K562 (cell line): ENCODE measurements around the gene LONRF2. TPM values are rescaled to one million over a fixed set of nuclear protein-coding genes. Genes with fewer than 3 reads are reported as not detected.

Experiments
- ATAC-seq: fragments of 200-7000 bp; cut with Tn5 transposase; 3 replicates; pipeline ENCODE4 v1.9.1; 2020; ENCODE audit warnings: moderate library complexity
- BruUV-seq: library from RNA; stranded (reverse); fragments of 400-500 nt; replicated peaks from 2 replicates; lab custom pipeline; 2021; lab: Mats Ljungman, UMichigan
- CTCF ChIA-PET: fragments of 300-600 bp; formaldehyde crosslinking; extraction: SDS; loops from one replicate; lab custom pipeline; 2021; ENCODE audit warnings: low intra/inter-chr PET ratio; lab: Yijun Ruan, JAX
- POLR2A ChIA-PET: fragments of 300-600, 350-650 bp; sonication (Branson Sonifier 250); formaldehyde crosslinking; extraction: SDS; loops from one replicate; lab custom pipeline; 2021; ENCODE audit warnings: antibody characterized with exemption, inconsistent platforms; lab: Yijun Ruan, JAX
- DNase-seq, 4 experiments: peaks; one replicate each; pipeline versions ENCODE4 v3.0.0 to v3.0.0-alpha.2; 2011 to 2018; ENCODE audit warnings: low spot score in 3 of 4, mixed read lengths in 3 of 4; ENCODE audit errors: extremely low read depth in 1 of 4
- FAIRE-seq: peaks from 2 replicates; lab custom pipeline; 2011; peaks lifted over from hg19 to GRCh38; lab: Jason Lieb, UNC
- H2AFZ ChIP-seq: 2 replicates; pipeline ENCODE4 v1.6.0; 2011; ENCODE audit warnings: low read depth, low read length, control low read depth, inconsistent platforms
- H3K27ac ChIP-seq: fragments of 200-600 bp; 3 replicates; pipeline ENCODE4 v1.8.0; 2011; ENCODE audit warnings: low read depth, mild to moderate bottlenecking, control low read depth, inconsistent platforms, low read length, moderate library complexity, mixed read lengths; ENCODE audit errors: extremely low read depth
- H3K27me3 ChIP-seq, 2 experiments: fragments of 300-600 bp in 1 of 2; 2 replicates in 1 of 2; 3 replicates in 1 of 2; pipeline versions ENCODE4 v1.6.0 to v1.8.0; 2011; ENCODE audit warnings: inconsistent platforms in 2 of 2, low read length in 2 of 2, mild to moderate bottlenecking in 1 of 2, mixed read lengths in 1 of 2, moderate library complexity in 1 of 2; ENCODE audit not compliant: control insufficient read depth in 2 of 2, insufficient read depth in 2 of 2
- H3K36me3 ChIP-seq: fragments of 300-600 bp; 3 replicates; pipeline ENCODE4 v1.8.0; 2011; ENCODE audit warnings: mild to moderate bottlenecking, low read length, inconsistent platforms; ENCODE audit not compliant: control insufficient read depth, insufficient read depth
- H3K4me1 ChIP-seq, 2 experiments: fragments of 200-600 bp in 1 of 2; replicated peaks in 1 of 2; 2 replicates in 1 of 2; 3 replicates in 1 of 2; pipeline versions ENCODE4 v1.5.1 to v1.8.0; 2011; ENCODE audit warnings: inconsistent platforms in 2 of 2, low read length in 2 of 2, mild to moderate bottlenecking in 1 of 2, mixed read lengths in 1 of 2, moderate library complexity in 1 of 2; ENCODE audit not compliant: control insufficient read depth in 2 of 2, insufficient read depth in 2 of 2
- H3K4me2 ChIP-seq: 2 replicates; pipeline ENCODE4 v1.6.1; 2011; ENCODE audit warnings: low read length, control low read depth, inconsistent platforms, mixed read lengths; ENCODE audit not compliant: insufficient read depth
- H3K4me3 ChIP-seq: fragments of 200-600 bp; sonication (generic), shearing (Covaris generic); 2 replicates; pipeline ENCODE4 v1.5.1; 2016; ENCODE audit warnings: control low read depth, inconsistent platforms
- H3K79me2 ChIP-seq: fragments of 200-600 bp; 3 replicates; pipeline ENCODE4 v1.8.0; 2011; ENCODE audit warnings: low read length, inconsistent platforms; ENCODE audit not compliant: control insufficient read depth, insufficient read depth
- H3K9ac ChIP-seq, 2 experiments: 2 replicates each; pipeline versions ENCODE4 v1.6.0 to v1.6.1; 2011; ENCODE audit warnings: low read depth in 2 of 2, low read length in 2 of 2, control low read depth in 1 of 2, inconsistent platforms in 1 of 2, mild to moderate bottlenecking in 1 of 2, mixed read lengths in 1 of 2; ENCODE audit not compliant: insufficient read depth in 1 of 2
- H3K9me1 ChIP-seq: one replicate; pipeline ENCODE4 v1.6.0; 2011; ENCODE audit warnings: inconsistent platforms, mild to moderate bottlenecking, low read length, moderate library complexity; ENCODE audit not compliant: control insufficient read depth, insufficient read depth
- H3K9me3 ChIP-seq: replicated peaks from 2 replicates; pipeline ENCODE4 v1.5.1; 2011; ENCODE audit warnings: low read depth, low read length, inconsistent platforms; ENCODE audit not compliant: control insufficient read depth, insufficient read depth
- H4K20me1 ChIP-seq: replicated peaks from 2 replicates; pipeline ENCODE4 v1.6.1; 2011; ENCODE audit warnings: low read length, inconsistent platforms, mixed read lengths; ENCODE audit not compliant: control insufficient read depth, insufficient read depth
- CCNT2 ChIP-seq: IDR thresholded peaks from 2 replicates; pipeline ENCODE4 v1.6.1; 2011; ENCODE audit warnings: borderline replicate concordance, low read depth, mild to moderate bottlenecking, moderate library complexity, mixed read lengths, low read length; ENCODE audit not compliant: insufficient read length; ENCODE audit errors: extremely low read depth
- ESRRA ChIP-seq: fragments of 450-650 bp; IDR thresholded peaks from 2 replicates; pipeline ENCODE4 v1.6.1; 2014; ENCODE audit warnings: low read depth, mild to moderate bottlenecking, moderate library complexity, borderline replicate concordance
- ETS2 ChIP-seq: IDR thresholded peaks from 2 replicates; pipeline ENCODE4 v1.6.1; 2016; ENCODE audit warnings: borderline replicate concordance, missing genetic modification characterization, mild to moderate bottlenecking, moderate library complexity, missing compliant biosample characterization; ENCODE audit not compliant: poor library complexity, severe bottlenecking
- GATAD2A ChIP-seq: fragments of 450-650 bp; IDR thresholded peaks from 2 replicates; pipeline ENCODE4 v1.6.1; 2017
- HDAC2 ChIP-seq: fragments of 450-650 bp; IDR thresholded peaks from 2 replicates; pipeline ENCODE4 v1.6.1; 2016; ENCODE audit warnings: mild to moderate bottlenecking
- MIER1 ChIP-seq: fragments of 450-650 bp; IDR thresholded peaks from 2 replicates; pipeline ENCODE4 v1.6.1; 2016; ENCODE audit warnings: antibody characterized with exemption, mild to moderate bottlenecking, low read depth
- NCOR1 ChIP-seq: fragments of 450-650 bp; IDR thresholded peaks from 2 replicates; pipeline ENCODE4 v1.6.1; 2016; ENCODE audit warnings: mild to moderate bottlenecking, moderate library complexity
- NEUROD1 ChIP-seq: fragments of 150-350 bp; IDR thresholded peaks from 2 replicates; pipeline ENCODE4 v1.6.1; 2014; ENCODE audit warnings: borderline replicate concordance, low read length, low read depth; ENCODE audit not compliant: partially characterized antibody
- RFX7 ChIP-seq: fragments of 250-450 bp; sonication (Bioruptor Pico); IDR thresholded peaks from 2 replicates; pipeline ENCODE4 v1.5.1; 2021; ENCODE audit warnings: mild to moderate bottlenecking
- TEAD1 ChIP-seq, 2 experiments: fragments of 450-650 bp in 1 of 2; sonication (generic) in 1 of 2; formaldehyde crosslinking; IDR thresholded peaks; 2 replicates each; pipeline versions ENCODE4 v1.4.0 to v1.8.0; 2020 to 2022; ENCODE audit warnings: mild to moderate bottlenecking in 2 of 2, missing genetic modification reagents in 1 of 2
- ZNF354B ChIP-seq: fragments of 250-450 bp; sonication (Bioruptor Pico); IDR thresholded peaks from 2 replicates; pipeline ENCODE4 v1.4.0; 2020
- ZNF431 ChIP-seq: sonication (generic); formaldehyde crosslinking; IDR thresholded peaks from 2 replicates; pipeline ENCODE4 v1.8.0; 2022; ENCODE audit warnings: mild to moderate bottlenecking, missing genetic modification reagents
- WGBS: fragments of 100-300 bp; shearing (Covaris generic); methylation state at CpG from one replicate; pipeline ENCODE4 v1.1.6; 2016; ENCODE audit warnings: low coverage, mixed read lengths; ENCODE audit not compliant: insufficient coverage; ENCODE audit errors: missing lambda C conversion rate; 5-methylcytosine and 5-hydroxymethylcytosine counted together
- in situ Hi-C: fragments of 300-500 bp; cut with MboI; formaldehyde crosslinking; loops from 4 replicates; pipeline ENCODE4 v1.15.0; 2018; ENCODE audit warnings: inconsistent platforms, mixed read lengths
- intact Hi-C: fragments of 100-400 bp; cut with micrococcal nuclease; formaldehyde crosslinking; loops from 2 replicates; pipeline ENCODE4 v1.14.2; 2022
- polyA plus RNA-seq, 8 experiments: library from polyadenylated mRNA; depleted of rRNA in 4 of 8; stranded (reverse) in 5 of 8; unstranded in 3 of 8; fragments of >200 nt; fragmentation: Nextera tagmentation in 2 of 8; fragmentation: Illumina TruSeq in 1 of 8; extraction: Ambion mirVana in 2 of 8; extraction: Trizol in 1 of 8; gene quantifications; 2 replicates each; pipeline versions ENCODE4 v1.2.1 to v1.2.3, GENCODE V29; 2011 to 2014; ENCODE audit warnings: inconsistent platforms in 1 of 8, missing spikeins in 1 of 8
- total RNA-seq, 7 experiments: library from RNA; depleted of rRNA in 6 of 7; stranded (reverse); fragments of >200 nt in 6 of 7; fragmentation: Illumina TruSeq in 2 of 7; extraction: Trizol in 2 of 7; gene quantifications; 2 replicates each; pipeline versions ENCODE4 v1.2.1 to v1.2.3, GENCODE V29; 2011 to 2021; ENCODE audit warnings: low replicate concordance in 1 of 7
- TF ChIP-seq, protein P1 (sequence below): fragments of 200-800 bp; sonication (Bioruptor generic); IDR thresholded peaks from 2 replicates; pipeline ENCODE4 v1.6.1; 2017; ENCODE audit warnings: missing genetic modification characterization, missing compliant biosample characterization
- TF ChIP-seq, protein P2 (sequence below): fragments of 450-650 bp; IDR thresholded peaks from 2 replicates; pipeline ENCODE4 v1.7.0; 2016; ENCODE audit warnings: borderline replicate concordance
- TF ChIP-seq, protein P3 (sequence below): fragments of 450-650 bp; conservative IDR thresholded peaks from 2 replicates; pipeline ENCODE4 v1.6.1; 2016; ENCODE audit warnings: missing genetic modification characterization, low read depth, mild to moderate bottlenecking, control low read depth, missing compliant biosample characterization
- TF ChIP-seq, protein P4 (sequence below): fragments of 250-450 bp; sonication (Bioruptor Pico); IDR thresholded peaks from 2 replicates; pipeline ENCODE4 v1.5.0; 2020; ENCODE audit warnings: mild to moderate bottlenecking, borderline replicate concordance

The LONRF2 gene
- total and polyA plus RNA-seq, 9 of the 15 experiments (the other 6 are each of a cell fraction or from before 2014, with no cell fraction given), result 0.35 to 5.0 (median 2.7) TPM

DNA sequence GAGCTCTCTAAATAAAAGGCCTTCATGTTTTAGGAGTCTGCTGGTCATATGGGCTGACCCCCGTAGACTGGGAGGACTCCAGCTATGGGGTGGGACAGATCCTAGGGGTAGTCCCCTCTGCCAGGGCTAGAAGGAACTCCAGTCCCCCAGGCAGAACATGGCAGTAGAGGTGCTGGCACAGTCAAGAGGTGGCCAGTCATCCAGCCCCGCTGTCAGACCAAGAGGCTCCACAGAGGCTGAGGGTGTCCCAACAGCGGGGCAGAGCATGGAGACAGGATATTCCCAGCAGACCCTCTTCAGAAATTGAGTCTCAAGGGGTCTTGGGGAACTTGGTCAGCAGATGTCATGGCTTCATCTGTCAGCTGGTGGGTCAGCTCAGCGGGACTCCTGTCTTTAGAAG lies 76.6 kb downstream of the LONRF2 start:
- ChIA-PET CTCF (no interaction called here), POLR2A (interaction anchor here (0.5 to 1.4 kb wide), 3 partner anchors 15 to 424 kb away, joined by 3 read pairs; no protein-coding TSS in a partner anchor)
- Histone ChIP-seq H3K27me3 (peaks cover 7 to 58% of the 10 kb centered on the region in 2 experiments; a peak in 4 of 5 replicates), H3K4me2 (no peak overlapping the region), H3K36me3 (no peaks in the 10 kb centered on the region), H3K79me2 (no peaks in the 10 kb centered on the region), H3K4me1 (no peaks in the 10 kb centered on the region), H2AFZ (no peak overlapping the region), H3K9me3 (no peaks in the 10 kb centered on the region), H3K27ac (no peak overlapping the region), H3K9ac (no peak overlapping the region), H3K4me3 (no peak overlapping the region), H4K20me1 (0 out of 2 replicates have a peak, but pooled peaks cover 4% of the 10 kb centered on the region), H3K9me1 (no peaks in the 10 kb centered on the region)
- BruUV-seq, result no TSS peak
- intact Hi-C loops, result loop anchor here (10.0 kb wide), 2 partner anchors 421 to 521 kb away; no protein-coding TSS in a partner anchor
- in situ Hi-C loops, result loop anchor here (5.0 to 25.0 kb wide), 2 partner anchors 533 to 683 kb away; no protein-coding TSS in a partner anchor
- ATAC-seq (no peak), FAIRE-seq (no peak), DNase-seq (no peak)
- TF ChIP-seq ESRRA, result no peak
- no peak for TF ChIP-seq MIER1
- no peak for TF ChIP-seq TEAD1 (CRISPR knock-in tag; IDR thresholded peaks at IDR 0.05)
- TF ChIP-seq, protein P1, sequence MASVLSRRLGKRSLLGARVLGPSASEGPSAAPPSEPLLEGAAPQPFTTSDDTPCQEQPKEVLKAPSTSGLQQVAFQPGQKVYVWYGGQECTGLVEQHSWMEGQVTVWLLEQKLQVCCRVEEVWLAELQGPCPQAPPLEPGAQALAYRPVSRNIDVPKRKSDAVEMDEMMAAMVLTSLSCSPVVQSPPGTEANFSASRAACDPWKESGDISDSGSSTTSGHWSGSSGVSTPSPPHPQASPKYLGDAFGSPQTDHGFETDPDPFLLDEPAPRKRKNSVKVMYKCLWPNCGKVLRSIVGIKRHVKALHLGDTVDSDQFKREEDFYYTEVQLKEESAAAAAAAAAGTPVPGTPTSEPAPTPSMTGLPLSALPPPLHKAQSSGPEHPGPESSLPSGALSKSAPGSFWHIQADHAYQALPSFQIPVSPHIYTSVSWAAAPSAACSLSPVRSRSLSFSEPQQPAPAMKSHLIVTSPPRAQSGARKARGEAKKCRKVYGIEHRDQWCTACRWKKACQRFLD (CRISPR knock-in tag), result no peak
- TF ChIP-seq HDAC2, result no peak
- TF ChIP-seq ZNF354B, result no peak
- TF ChIP-seq GATAD2A, result no peak
- TF ChIP-seq RFX7, result no peak
- TF ChIP-seq, protein P2, sequence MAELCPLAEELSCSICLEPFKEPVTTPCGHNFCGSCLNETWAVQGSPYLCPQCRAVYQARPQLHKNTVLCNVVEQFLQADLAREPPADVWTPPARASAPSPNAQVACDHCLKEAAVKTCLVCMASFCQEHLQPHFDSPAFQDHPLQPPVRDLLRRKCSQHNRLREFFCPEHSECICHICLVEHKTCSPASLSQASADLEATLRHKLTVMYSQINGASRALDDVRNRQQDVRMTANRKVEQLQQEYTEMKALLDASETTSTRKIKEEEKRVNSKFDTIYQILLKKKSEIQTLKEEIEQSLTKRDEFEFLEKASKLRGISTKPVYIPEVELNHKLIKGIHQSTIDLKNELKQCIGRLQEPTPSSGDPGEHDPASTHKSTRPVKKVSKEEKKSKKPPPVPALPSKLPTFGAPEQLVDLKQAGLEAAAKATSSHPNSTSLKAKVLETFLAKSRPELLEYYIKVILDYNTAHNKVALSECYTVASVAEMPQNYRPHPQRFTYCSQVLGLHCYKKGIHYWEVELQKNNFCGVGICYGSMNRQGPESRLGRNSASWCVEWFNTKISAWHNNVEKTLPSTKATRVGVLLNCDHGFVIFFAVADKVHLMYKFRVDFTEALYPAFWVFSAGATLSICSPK, result no peak
- no peak for TF ChIP-seq CCNT2
- TF ChIP-seq NCOR1, result no peak
- no peak for TF ChIP-seq ETS2 (tag)
- no peak for TF ChIP-seq NEUROD1
- TF ChIP-seq, protein P3, sequence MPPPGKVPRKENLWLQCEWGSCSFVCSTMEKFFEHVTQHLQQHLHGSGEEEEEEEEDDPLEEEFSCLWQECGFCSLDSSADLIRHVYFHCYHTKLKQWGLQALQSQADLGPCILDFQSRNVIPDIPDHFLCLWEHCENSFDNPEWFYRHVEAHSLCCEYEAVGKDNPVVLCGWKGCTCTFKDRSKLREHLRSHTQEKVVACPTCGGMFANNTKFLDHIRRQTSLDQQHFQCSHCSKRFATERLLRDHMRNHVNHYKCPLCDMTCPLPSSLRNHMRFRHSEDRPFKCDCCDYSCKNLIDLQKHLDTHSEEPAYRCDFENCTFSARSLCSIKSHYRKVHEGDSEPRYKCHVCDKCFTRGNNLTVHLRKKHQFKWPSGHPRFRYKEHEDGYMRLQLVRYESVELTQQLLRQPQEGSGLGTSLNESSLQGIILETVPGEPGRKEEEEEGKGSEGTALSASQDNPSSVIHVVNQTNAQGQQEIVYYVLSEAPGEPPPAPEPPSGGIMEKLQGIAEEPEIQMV (tag), result no peak
- TF ChIP-seq, protein P4, sequence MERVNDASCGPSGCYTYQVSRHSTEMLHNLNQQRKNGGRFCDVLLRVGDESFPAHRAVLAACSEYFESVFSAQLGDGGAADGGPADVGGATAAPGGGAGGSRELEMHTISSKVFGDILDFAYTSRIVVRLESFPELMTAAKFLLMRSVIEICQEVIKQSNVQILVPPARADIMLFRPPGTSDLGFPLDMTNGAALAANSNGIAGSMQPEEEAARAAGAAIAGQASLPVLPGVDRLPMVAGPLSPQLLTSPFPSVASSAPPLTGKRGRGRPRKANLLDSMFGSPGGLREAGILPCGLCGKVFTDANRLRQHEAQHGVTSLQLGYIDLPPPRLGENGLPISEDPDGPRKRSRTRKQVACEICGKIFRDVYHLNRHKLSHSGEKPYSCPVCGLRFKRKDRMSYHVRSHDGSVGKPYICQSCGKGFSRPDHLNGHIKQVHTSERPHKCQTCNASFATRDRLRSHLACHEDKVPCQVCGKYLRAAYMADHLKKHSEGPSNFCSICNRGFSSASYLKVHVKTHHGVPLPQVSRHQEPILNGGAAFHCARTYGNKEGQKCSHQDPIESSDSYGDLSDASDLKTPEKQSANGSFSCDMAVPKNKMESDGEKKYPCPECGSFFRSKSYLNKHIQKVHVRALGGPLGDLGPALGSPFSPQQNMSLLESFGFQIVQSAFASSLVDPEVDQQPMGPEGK (CRISPR knock-in tag), result no peak
- TF ChIP-seq ZNF431 (CRISPR knock-in tag), result no peak
- WGBS, result 2% methylated on average over 4 of the region's 4 CpGs
